K562 (cell line): ENCODE data around the gene FDX2. TPM values are rescaled to one million over a fixed set of nuclear protein-coding genes. Genes with fewer than 3 reads are reported as not detected.

Experiments used
- ARHGAP35 ChIP-seq: fragments of 450-650 bp; IDR thresholded peaks from 2 replicates; pipeline ENCODE4 v1.6.1; 2018; ENCODE audit not compliant: partially characterized antibody
- CBFA2T2 ChIP-seq: fragments of 450-650 bp; conservative IDR thresholded peaks from 2 replicates; pipeline ENCODE4 v1.6.1; 2017; ENCODE audit warnings: mild to moderate bottlenecking
- HMBOX1 ChIP-seq: sonication (generic); IDR thresholded peaks from 2 replicates; pipeline ENCODE4 v1.6.1; 2016
- MAX ChIP-seq: sonication (generic); formaldehyde crosslinking; IDR thresholded peaks from 2 replicates; pipeline ENCODE4 v1.9.0; 2022; ENCODE audit warnings: mild to moderate bottlenecking, missing genetic modification reagents
- PRMT5 ChIP-seq: sonication (generic); formaldehyde crosslinking; IDR thresholded peaks from 2 replicates; pipeline ENCODE4 v1.5.0; 2020; ENCODE audit warnings: missing genetic modification reagents
- SMAD4 ChIP-seq: fragments of 250-450 bp; sonication (Bioruptor Pico); conservative IDR thresholded peaks from 2 replicates; pipeline ENCODE4 v1.8.0; 2021; ENCODE audit warnings: inconsistent platforms, mild to moderate bottlenecking, moderate library complexity
- SMARCA4 ChIP-seq: fragments of 450-650 bp; IDR thresholded peaks from 2 replicates; pipeline ENCODE4 v1.6.1; 2016
- SP2 ChIP-seq: IDR thresholded peaks from 2 replicates; pipeline ENCODE4 v1.6.1; 2011; ENCODE audit warnings: mild to moderate bottlenecking, low read depth, low read length, moderate library complexity; ENCODE audit not compliant: poor library complexity, severe bottlenecking; ENCODE audit errors: extremely low read depth
- TEAD1 ChIP-seq, 2 experiments: fragments of 450-650 bp in 1 of 2; sonication (generic) in 1 of 2; formaldehyde crosslinking; IDR thresholded peaks; 2 replicates each; pipeline versions ENCODE4 v1.4.0 to v1.8.0; 2020 to 2022; ENCODE audit warnings: mild to moderate bottlenecking in 2 of 2, missing genetic modification reagents in 1 of 2
- TEAD4 ChIP-seq, 2 experiments: sonication (generic) in 1 of 2; formaldehyde crosslinking in 1 of 2; IDR thresholded peaks; 2 replicates each; pipeline versions ENCODE4 v1.6.1 to v1.8.0; 2012 to 2022; ENCODE audit warnings: borderline replicate concordance in 1 of 2, inconsistent platforms in 1 of 2, low read length in 1 of 2, mild to moderate bottlenecking in 1 of 2, missing genetic modification reagents in 1 of 2
- ZBTB12 ChIP-seq: fragments of 250-450 bp; sonication (Bioruptor Pico); IDR thresholded peaks from 2 replicates; pipeline ENCODE4 v1.4.0; 2020
- ZNF274 ChIP-seq: IDR thresholded peaks from 2 replicates; pipeline ENCODE4 v1.6.1; 2011; ENCODE audit warnings: low read depth, mild to moderate bottlenecking, low read length, moderate library complexity, borderline replicate concordance
- ZNF311 ChIP-seq: fragments of 250-450 bp; sonication (Bioruptor Pico); IDR thresholded peaks from 2 replicates; pipeline ENCODE4 v1.4.0; 2020; ENCODE audit warnings: mild to moderate bottlenecking, moderate library complexity
- ZNF583 ChIP-seq: fragments of 250-450 bp; sonication (Bioruptor Pico); IDR thresholded peaks from 2 replicates; pipeline ENCODE4 v1.4.0; 2020
- polyA plus RNA-seq, 8 experiments: library from polyadenylated mRNA; depleted of rRNA in 4 of 8; stranded (reverse) in 5 of 8; unstranded in 3 of 8; fragments of >200 nt; fragmentation: Nextera tagmentation in 2 of 8; fragmentation: Illumina TruSeq in 1 of 8; extraction: Ambion mirVana in 2 of 8; extraction: Trizol in 1 of 8; gene quantifications; 2 replicates each; pipeline versions ENCODE4 v1.2.1 to v1.2.3, GENCODE V29; 2011 to 2014; ENCODE audit warnings: inconsistent platforms in 1 of 8, missing spikeins in 1 of 8
- total RNA-seq, 7 experiments: library from RNA; depleted of rRNA in 6 of 7; stranded (reverse); fragments of >200 nt in 6 of 7; fragmentation: Illumina TruSeq in 2 of 7; extraction: Trizol in 2 of 7; gene quantifications; 2 replicates each; pipeline versions ENCODE4 v1.2.1 to v1.2.3, GENCODE V29; 2011 to 2021; ENCODE audit warnings: low replicate concordance in 1 of 7
- TF ChIP-seq, protein P1 (sequence below): fragments of 250-450 bp; sonication (Bioruptor Pico); IDR thresholded peaks from 2 replicates; pipeline ENCODE4 v1.8.0; 2021; ENCODE audit warnings: moderate library complexity, mild to moderate bottlenecking, inconsistent platforms
- TF ChIP-seq, protein P2 (sequence below): sonication (generic); formaldehyde crosslinking; IDR thresholded peaks from 2 replicates; pipeline ENCODE4 v1.8.1; 2022; ENCODE audit warnings: missing genetic modification reagents
- TF ChIP-seq, protein P3 (sequence below), 2 experiments: fragments of 450-650 bp; IDR thresholded peaks; 2 replicates each; pipeline ENCODE4 v1.6.1; 2018; ENCODE audit warnings: mild to moderate bottlenecking in 2 of 2, low read depth in 1 of 2; ENCODE audit not compliant: partially characterized antibody in 2 of 2
- TF ChIP-seq, protein P4 (sequence below): fragments of 250-450 bp; sonication (Bioruptor Pico); IDR thresholded peaks from 2 replicates; pipeline ENCODE4 v1.5.0; 2021

The FDX2 gene
- total and polyA plus RNA-seq, 9 of the 15 experiments (the other 6 are each of a cell fraction or from before 2014, with no cell fraction given), result 2.5 to 49.8 (median 29.7) TPM

GRCh38 chr19:10260141-10260584 is 55.7 kb downstream of the FDX2 start (continued):
- TF ChIP-seq, protein P1, sequence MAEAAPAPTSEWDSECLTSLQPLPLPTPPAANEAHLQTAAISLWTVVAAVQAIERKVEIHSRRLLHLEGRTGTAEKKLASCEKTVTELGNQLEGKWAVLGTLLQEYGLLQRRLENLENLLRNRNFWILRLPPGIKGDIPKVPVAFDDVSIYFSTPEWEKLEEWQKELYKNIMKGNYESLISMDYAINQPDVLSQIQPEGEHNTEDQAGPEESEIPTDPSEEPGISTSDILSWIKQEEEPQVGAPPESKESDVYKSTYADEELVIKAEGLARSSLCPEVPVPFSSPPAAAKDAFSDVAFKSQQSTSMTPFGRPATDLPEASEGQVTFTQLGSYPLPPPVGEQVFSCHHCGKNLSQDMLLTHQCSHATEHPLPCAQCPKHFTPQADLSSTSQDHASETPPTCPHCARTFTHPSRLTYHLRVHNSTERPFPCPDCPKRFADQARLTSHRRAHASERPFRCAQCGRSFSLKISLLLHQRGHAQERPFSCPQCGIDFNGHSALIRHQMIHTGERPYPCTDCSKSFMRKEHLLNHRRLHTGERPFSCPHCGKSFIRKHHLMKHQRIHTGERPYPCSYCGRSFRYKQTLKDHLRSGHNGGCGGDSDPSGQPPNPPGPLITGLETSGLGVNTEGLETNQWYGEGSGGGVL (CRISPR knock-in tag), result no peak
- TF ChIP-seq, protein P2, sequence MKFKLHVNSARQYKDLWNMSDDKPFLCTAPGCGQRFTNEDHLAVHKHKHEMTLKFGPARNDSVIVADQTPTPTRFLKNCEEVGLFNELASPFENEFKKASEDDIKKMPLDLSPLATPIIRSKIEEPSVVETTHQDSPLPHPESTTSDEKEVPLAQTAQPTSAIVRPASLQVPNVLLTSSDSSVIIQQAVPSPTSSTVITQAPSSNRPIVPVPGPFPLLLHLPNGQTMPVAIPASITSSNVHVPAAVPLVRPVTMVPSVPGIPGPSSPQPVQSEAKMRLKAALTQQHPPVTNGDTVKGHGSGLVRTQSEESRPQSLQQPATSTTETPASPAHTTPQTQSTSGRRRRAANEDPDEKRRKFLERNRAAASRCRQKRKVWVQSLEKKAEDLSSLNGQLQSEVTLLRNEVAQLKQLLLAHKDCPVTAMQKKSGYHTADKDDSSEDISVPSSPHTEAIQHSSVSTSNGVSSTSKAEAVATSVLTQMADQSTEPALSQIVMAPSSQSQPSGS (CRISPR knock-in tag), result no peak
- TF ChIP-seq TEAD1 (CRISPR knock-in tag; IDR thresholded peaks at IDR 0.05) (no peak), ZBTB12 (CRISPR knock-in tag) (no peak), ZNF274 (no peak), HMBOX1 (no peak), SMAD4 (CRISPR knock-in tag) (no peak), MAX (peak; percentile 37; the same call in 1 of the 2 replicates), CBFA2T2 (peak; percentile 50), TEAD4 (IDR thresholded peaks at IDR 0.05; ENCODE audit: low read length) (peak; percentile 25; the same call in 1 of the 2 replicates), TEAD4 (CRISPR knock-in tag; IDR thresholded peaks at IDR 0.05; ENCODE audit: borderline replicate concordance) (no peak), SP2 (no peak), ZNF311 (CRISPR knock-in tag) (no peak), SMARCA4 (no peak), ZNF583 (CRISPR knock-in tag) (no peak), PRMT5 (CRISPR knock-in tag) (no peak), ARHGAP35 (no peak)
- TF ChIP-seq, protein P3, sequence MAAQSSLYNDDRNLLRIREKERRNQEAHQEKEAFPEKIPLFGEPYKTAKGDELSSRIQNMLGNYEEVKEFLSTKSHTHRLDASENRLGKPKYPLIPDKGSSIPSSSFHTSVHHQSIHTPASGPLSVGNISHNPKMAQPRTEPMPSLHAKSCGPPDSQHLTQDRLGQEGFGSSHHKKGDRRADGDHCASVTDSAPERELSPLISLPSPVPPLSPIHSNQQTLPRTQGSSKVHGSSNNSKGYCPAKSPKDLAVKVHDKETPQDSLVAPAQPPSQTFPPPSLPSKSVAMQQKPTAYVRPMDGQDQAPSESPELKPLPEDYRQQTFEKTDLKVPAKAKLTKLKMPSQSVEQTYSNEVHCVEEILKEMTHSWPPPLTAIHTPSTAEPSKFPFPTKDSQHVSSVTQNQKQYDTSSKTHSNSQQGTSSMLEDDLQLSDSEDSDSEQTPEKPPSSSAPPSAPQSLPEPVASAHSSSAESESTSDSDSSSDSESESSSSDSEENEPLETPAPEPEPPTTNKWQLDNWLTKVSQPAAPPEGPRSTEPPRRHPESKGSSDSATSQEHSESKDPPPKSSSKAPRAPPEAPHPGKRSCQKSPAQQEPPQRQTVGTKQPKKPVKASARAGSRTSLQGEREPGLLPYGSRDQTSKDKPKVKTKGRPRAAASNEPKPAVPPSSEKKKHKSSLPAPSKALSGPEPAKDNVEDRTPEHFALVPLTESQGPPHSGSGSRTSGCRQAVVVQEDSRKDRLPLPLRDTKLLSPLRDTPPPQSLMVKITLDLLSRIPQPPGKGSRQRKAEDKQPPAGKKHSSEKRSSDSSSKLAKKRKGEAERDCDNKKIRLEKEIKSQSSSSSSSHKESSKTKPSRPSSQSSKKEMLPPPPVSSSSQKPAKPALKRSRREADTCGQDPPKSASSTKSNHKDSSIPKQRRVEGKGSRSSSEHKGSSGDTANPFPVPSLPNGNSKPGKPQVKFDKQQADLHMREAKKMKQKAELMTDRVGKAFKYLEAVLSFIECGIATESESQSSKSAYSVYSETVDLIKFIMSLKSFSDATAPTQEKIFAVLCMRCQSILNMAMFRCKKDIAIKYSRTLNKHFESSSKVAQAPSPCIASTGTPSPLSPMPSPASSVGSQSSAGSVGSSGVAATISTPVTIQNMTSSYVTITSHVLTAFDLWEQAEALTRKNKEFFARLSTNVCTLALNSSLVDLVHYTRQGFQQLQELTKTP (IDR thresholded peaks at IDR 0.05; ENCODE audit: low read depth in 1 of 2, partially characterized antibody in 2 of 2), result no peak
- TF ChIP-seq, protein P4, sequence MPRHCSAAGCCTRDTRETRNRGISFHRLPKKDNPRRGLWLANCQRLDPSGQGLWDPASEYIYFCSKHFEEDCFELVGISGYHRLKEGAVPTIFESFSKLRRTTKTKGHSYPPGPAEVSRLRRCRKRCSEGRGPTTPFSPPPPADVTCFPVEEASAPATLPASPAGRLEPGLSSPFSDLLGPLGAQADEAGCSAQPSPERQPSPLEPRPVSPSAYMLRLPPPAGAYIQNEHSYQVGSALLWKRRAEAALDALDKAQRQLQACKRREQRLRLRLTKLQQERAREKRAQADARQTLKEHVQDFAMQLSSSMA (CRISPR knock-in tag), result no peak
